ENCODE measurements around the gene TSPAN9. TPM values are rescaled to one million over a fixed set of nuclear protein-coding genes. Genes with fewer than 3 reads are reported as not detected.

TSPAN9 gene
- total and polyA plus RNA-seq, 4 donors = 27.6 to 40.1 (median 30.9) TPM

GRCh38 chr12:3267690-3268089 is 190.5 kb downstream of the TSPAN9 start:
- WGBS (ENCODE audit: insufficient coverage) = 82% methylated on average over 10 of the region's 11 CpGs
- Histone ChIP-seq H3K4me3 (ENCODE audit: low read depth, low read length) (no peak overlapping the region), H3K27me3 (ENCODE audit: control insufficient read depth, insufficient read depth, low read length) (no peaks in the 10 kb centered on the region), H3K4me1 (ENCODE audit: control insufficient read depth, insufficient read depth, low read length) (peaks cover 34% of the 10 kb centered on the region), H3K36me3 (ENCODE audit: control insufficient read depth, insufficient read depth, low read length) (peaks cover 2% of the 10 kb centered on the region), H3K9me3 (ENCODE audit: control insufficient read depth, insufficient read depth, low read length) (no peaks in the 10 kb centered on the region), H3K27ac (ENCODE audit: low read depth, low read length) (no peak overlapping the region)
- no peak for DNase-seq (ENCODE audit: low read depth in 4 of 6, low spot score in 6 of 6)

GRCh38 chr12:3269594-3269993 is 192.4 kb downstream of the TSPAN9 start:
- no peaks in the 10 kb centered on the region for H3K27me3 ChIP-seq (ENCODE audit: control insufficient read depth, insufficient read depth, low read length)
- H3K9me3 ChIP-seq (ENCODE audit: control insufficient read depth, insufficient read depth, low read length) = no peaks in the 10 kb centered on the region
- peaks cover 2% of the 10 kb centered on the region for H3K36me3 ChIP-seq (ENCODE audit: control insufficient read depth, insufficient read depth, low read length)
- H3K27ac ChIP-seq (ENCODE audit: low read depth, low read length) = no peak overlapping the region
- WGBS (ENCODE audit: insufficient coverage) = 77% methylated on average over 11 of the region's 11 CpGs
- no peak for DNase-seq (ENCODE audit: low read depth in 4 of 6, low spot score in 6 of 6)
- H3K4me1 ChIP-seq (ENCODE audit: control insufficient read depth, insufficient read depth, low read length) = peaks cover 26% of the 10 kb centered on the region
- no peak overlapping the region for H3K4me3 ChIP-seq (ENCODE audit: low read depth, low read length)

GRCh38 chr12:3271146-3271545 is 194.0 kb downstream of the TSPAN9 start:
- no peaks in the 10 kb centered on the region for H3K9me3 ChIP-seq (ENCODE audit: control insufficient read depth, insufficient read depth, low read length)
- WGBS (ENCODE audit: insufficient coverage) = 86% methylated on average over 1 of the region's 1 CpG
- DNase-seq (ENCODE audit: low read depth in 4 of 6, low spot score in 6 of 6) = no peak
- H3K27me3 ChIP-seq (ENCODE audit: control insufficient read depth, insufficient read depth, low read length) = no peaks in the 10 kb centered on the region
- H3K36me3 ChIP-seq (ENCODE audit: control insufficient read depth, insufficient read depth, low read length) = peaks cover 2% of the 10 kb centered on the region
- no peak overlapping the region for H3K4me3 ChIP-seq (ENCODE audit: low read depth, low read length)
- peaks cover 38% of the 10 kb centered on the region for H3K4me1 ChIP-seq (ENCODE audit: control insufficient read depth, insufficient read depth, low read length)
- no peak overlapping the region for H3K27ac ChIP-seq (ENCODE audit: low read depth, low read length)

- no peak overlapping the region for H3K4me3 ChIP-seq (ENCODE audit: low read depth, low read length)
- H3K4me1 ChIP-seq (ENCODE audit: control insufficient read depth, insufficient read depth, low read length) = peaks cover 39% of the 10 kb centered on the region
- no peak overlapping the region for H3K27ac ChIP-seq (ENCODE audit: low read depth, low read length)
- H3K9me3 ChIP-seq (ENCODE audit: control insufficient read depth, insufficient read depth, low read length) = no peaks in the 10 kb centered on the region
- peak in 2 of 6 donors; percentile 58 to 78 for DNase-seq (ENCODE audit: low read depth in 4 of 6, low spot score in 6 of 6)
- no peaks in the 10 kb centered on the region for H3K27me3 ChIP-seq (ENCODE audit: control insufficient read depth, insufficient read depth, low read length)
- WGBS (ENCODE audit: insufficient coverage) = 10% methylated on average over 2 of the region's 6 CpGs
- peaks cover 4% of the 10 kb centered on the region for H3K36me3 ChIP-seq (ENCODE audit: control insufficient read depth, insufficient read depth, low read length)
Measured at GRCh38 chr12:3271639-3272038, 194.5 kb downstream of the TSPAN9 start.

GRCh38 chr12:3272958-3273357 is 195.8 kb downstream of the TSPAN9 start:
- no peak for DNase-seq (ENCODE audit: low read depth in 4 of 6, low spot score in 6 of 6)
- H3K36me3 ChIP-seq (ENCODE audit: control insufficient read depth, insufficient read depth, low read length) = peaks cover 4% of the 10 kb centered on the region
- WGBS (ENCODE audit: insufficient coverage) = 97% methylated on average over 7 of the region's 9 CpGs
- H3K4me1 ChIP-seq (ENCODE audit: control insufficient read depth, insufficient read depth, low read length) = peaks cover 37% of the 10 kb centered on the region
- H3K4me3 ChIP-seq (ENCODE audit: low read depth, low read length) = no peak overlapping the region
- no peak overlapping the region for H3K27ac ChIP-seq (ENCODE audit: low read depth, low read length)
- no peaks in the 10 kb centered on the region for H3K27me3 ChIP-seq (ENCODE audit: control insufficient read depth, insufficient read depth, low read length)
- H3K9me3 ChIP-seq (ENCODE audit: control insufficient read depth, insufficient read depth, low read length) = no peaks in the 10 kb centered on the region

- H3K27me3 ChIP-seq (ENCODE audit: control insufficient read depth, insufficient read depth, low read length) = no peaks in the 10 kb centered on the region
- DNase-seq (ENCODE audit: low read depth in 4 of 6, low spot score in 6 of 6) = no peak
- 75% methylated on average over 7 of the region's 7 CpGs for WGBS (ENCODE audit: insufficient coverage)
- H3K9me3 ChIP-seq (ENCODE audit: control insufficient read depth, insufficient read depth, low read length) = no peaks in the 10 kb centered on the region
- H3K4me1 ChIP-seq (ENCODE audit: control insufficient read depth, insufficient read depth, low read length) = peaks cover 37% of the 10 kb centered on the region
- H3K36me3 ChIP-seq (ENCODE audit: control insufficient read depth, insufficient read depth, low read length) = peaks cover 4% of the 10 kb centered on the region
- H3K27ac ChIP-seq (ENCODE audit: low read depth, low read length) = no peak overlapping the region
- no peak overlapping the region for H3K4me3 ChIP-seq (ENCODE audit: low read depth, low read length)
Measured at GRCh38 chr12:3273409-3273853, 196.3 kb downstream of the TSPAN9 start.

GRCh38 chr12:3274664-3275063 is 197.5 kb downstream of the TSPAN9 start:
- 83% methylated on average over 13 of the region's 13 CpGs for WGBS (ENCODE audit: insufficient coverage)
- Histone ChIP-seq H3K9me3 (ENCODE audit: control insufficient read depth, insufficient read depth, low read length) (no peaks in the 10 kb centered on the region), H3K36me3 (ENCODE audit: control insufficient read depth, insufficient read depth, low read length) (peaks cover 4% of the 10 kb centered on the region), H3K4me1 (ENCODE audit: control insufficient read depth, insufficient read depth, low read length) (peaks cover 37% of the 10 kb centered on the region), H3K27ac (ENCODE audit: low read depth, low read length) (no peak overlapping the region), H3K27me3 (ENCODE audit: control insufficient read depth, insufficient read depth, low read length) (no peaks in the 10 kb centered on the region), H3K4me3 (ENCODE audit: low read depth, low read length) (no peak overlapping the region)
- no peak for DNase-seq (ENCODE audit: low read depth in 4 of 6, low spot score in 6 of 6)

- no peaks in the 10 kb centered on the region for H3K9me3 ChIP-seq (ENCODE audit: control insufficient read depth, insufficient read depth, low read length)
- H3K4me3 ChIP-seq (ENCODE audit: low read depth, low read length) = no peak overlapping the region
- no peaks in the 10 kb centered on the region for H3K27me3 ChIP-seq (ENCODE audit: control insufficient read depth, insufficient read depth, low read length)
- H3K27ac ChIP-seq (ENCODE audit: low read depth, low read length) = no peak overlapping the region
- WGBS (ENCODE audit: insufficient coverage) = 35% methylated on average over 24 of the region's 29 CpGs
- peak in 4 of 6 donors; percentile 51 to 91 (median 76) for DNase-seq (ENCODE audit: low read depth in 4 of 6, low spot score in 6 of 6)
- peaks cover 9% of the 10 kb centered on the region for H3K36me3 ChIP-seq (ENCODE audit: control insufficient read depth, insufficient read depth, low read length)
- H3K4me1 ChIP-seq (ENCODE audit: control insufficient read depth, insufficient read depth, low read length) = peaks cover 37% of the 10 kb centered on the region
Measured at GRCh38 chr12:3275171-3276041, 198.2 kb downstream of the TSPAN9 start.

GRCh38 chr12:3276226-3276625 is 199.0 kb downstream of the TSPAN9 start:
- DNase-seq (ENCODE audit: low read depth in 4 of 6, low spot score in 6 of 6) = no peak
- peaks cover 39% of the 10 kb centered on the region for H3K4me1 ChIP-seq (ENCODE audit: control insufficient read depth, insufficient read depth, low read length)
- H3K36me3 ChIP-seq (ENCODE audit: control insufficient read depth, insufficient read depth, low read length) = peaks cover 17% of the 10 kb centered on the region
- no peaks in the 10 kb centered on the region for H3K9me3 ChIP-seq (ENCODE audit: control insufficient read depth, insufficient read depth, low read length)
- no peak overlapping the region for H3K4me3 ChIP-seq (ENCODE audit: low read depth, low read length)
- H3K27me3 ChIP-seq (ENCODE audit: control insufficient read depth, insufficient read depth, low read length) = no peaks in the 10 kb centered on the region
- H3K27ac ChIP-seq (ENCODE audit: low read depth, low read length) = no peak overlapping the region
- 93% methylated on average over 14 of the region's 14 CpGs for WGBS (ENCODE audit: insufficient coverage)

Data from spinal cord (tissue), 10 donors.